ENCODE measurements around the gene SERPINF2. TPM values are rescaled to one million over a fixed set of nuclear protein-coding genes. Genes with fewer than 3 reads are reported as not detected.
A peak's percentile ranks its signal among the peaks of the same experiment; 100 is the strongest.

Gene SERPINF2
- total and polyA plus RNA-seq, 2 experiments from 2014 or later, result 0.66 to 1.2 TPM

DNA sequence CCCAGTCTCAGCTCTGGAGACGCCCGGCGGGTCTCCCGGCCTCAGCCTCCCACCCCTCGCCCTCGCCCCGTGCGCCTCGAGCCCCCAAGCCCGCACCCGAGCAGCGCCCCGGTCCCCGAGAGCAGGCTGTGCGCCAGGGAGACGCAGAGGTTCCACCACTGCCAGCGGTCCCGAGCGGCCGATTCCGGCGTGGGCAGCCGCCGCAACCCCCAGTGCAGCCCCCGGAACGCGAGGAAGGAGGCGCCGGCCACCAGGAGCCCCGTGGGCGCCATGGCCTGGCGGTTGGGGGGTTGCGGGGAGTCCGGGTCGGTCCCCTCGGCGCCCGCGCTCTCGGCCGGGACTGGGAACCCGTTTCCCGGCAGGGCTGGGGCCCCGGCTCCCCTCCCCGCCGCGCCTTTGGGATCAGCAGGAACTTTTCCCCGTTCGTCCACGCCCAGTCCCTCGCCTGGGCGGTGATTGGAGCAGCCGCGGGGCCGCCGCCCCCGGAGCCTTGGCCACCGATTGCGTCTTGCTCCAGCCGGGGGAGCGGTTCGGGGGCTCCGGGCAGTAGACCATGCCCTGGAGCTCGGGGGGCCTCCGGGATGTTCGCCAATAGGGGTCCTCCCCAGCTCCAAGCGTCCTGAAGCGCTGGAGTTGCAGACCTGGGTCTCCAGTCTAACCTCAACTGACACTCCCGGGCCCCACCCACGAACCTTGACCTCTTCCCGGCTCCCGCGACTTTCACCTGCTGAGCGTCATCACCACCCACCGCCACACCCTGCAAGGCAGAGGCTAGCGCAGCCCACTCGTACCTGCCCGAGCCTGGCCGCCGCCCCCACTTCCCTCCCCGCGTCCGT is 32.5 kb upstream of the SERPINF2 start, which contains the start of gene TLCD2:
Gene TLCD2 (minus strand): TSS at position 407 of the 836 bp plus-strand sequence. CDS start 135 bp downstream, at position 272.
- Mint-ChIP-seq H3K27me3 (ENCODE audit: insufficient read depth, low read depth, poor library complexity) (peaks cover 30% of the 10 kb centered on the region), H3K27ac (no peak within 1 kb of the TSS), H3K4me1 (peaks cover 31% of the 10 kb centered on the region), H3K36me3 (ENCODE audit: low read depth) (peaks cover 14% of the 10 kb centered on the region; the same call in 2 of the 3 replicates), H3K9me3 (no peaks in the 10 kb centered on the region), H3K4me3 (peak within 1 kb of the TSS; percentile 83)
- no peak within 1 kb of the TSS for H3K27ac ChIP-seq (ENCODE audit: low read depth)
- H3K9me2 ChIP-seq (ENCODE audit: insufficient read depth), result no peaks in the 10 kb centered on the region
- no peaks in the 10 kb centered on the region for H4K20me1 ChIP-seq (replicated peaks; ENCODE audit: insufficient read depth)
- ATAC-seq (peak; percentile 47), DNase-seq (ENCODE audit: low spot score) (peak; percentile 83)
- H3K79me2 ChIP-seq (replicated peaks; ENCODE audit: insufficient read depth), result no peaks in the 10 kb centered on the region
- H3F3A ChIP-seq (replicated peaks; ENCODE audit: low read depth), result no peaks in the 10 kb centered on the region; the same call in 1 of the 2 replicates
- H2AFZ ChIP-seq, result peak within 1 kb of the TSS; percentile 90
- H3K36me3 ChIP-seq (ENCODE audit: insufficient read depth), result no peaks in the 10 kb centered on the region
- peak within 1 kb of the TSS; percentile 91 for H3K4me2 ChIP-seq
- H3K4me3 ChIP-seq, result peak within 1 kb of the TSS; percentile 82
- H3K27me3 ChIP-seq (ENCODE audit: insufficient read depth), result peaks cover 7% of the 10 kb centered on the region; the same call in 1 of the 2 replicates
- TF ChIP-seq EZH2 (IDR thresholded peaks at IDR 0.05; ENCODE audit: low read depth, unreplicated experiment) (no peak), CREB1 (CRISPR knock-in tag; IDR thresholded peaks at IDR 0.05; ENCODE audit: low read depth) (no peak), NANOG (IDR thresholded peaks at IDR 0.05; ENCODE audit: borderline replicate concordance) (no peak), JUNB (IDR thresholded peaks at IDR 0.05; ENCODE audit: unreplicated experiment) (no peak), EZH2phosphoT487 (IDR thresholded peaks at IDR 0.05; ENCODE audit: unreplicated experiment) (no peak), POLR2AphosphoS5 (IDR thresholded peaks at IDR 0.05; ENCODE audit: low read depth) (peak; percentile 33), ZNF114 (CRISPR knock-in tag; IDR thresholded peaks at IDR 0.05) (no peak), ZNF331 (CRISPR knock-in tag; IDR thresholded peaks at IDR 0.05; ENCODE audit: low read depth) (no peak), STAT1 (IDR thresholded peaks at IDR 0.05; ENCODE audit: unreplicated experiment) (no peak)
- TF ChIP-seq, protein P1, sequence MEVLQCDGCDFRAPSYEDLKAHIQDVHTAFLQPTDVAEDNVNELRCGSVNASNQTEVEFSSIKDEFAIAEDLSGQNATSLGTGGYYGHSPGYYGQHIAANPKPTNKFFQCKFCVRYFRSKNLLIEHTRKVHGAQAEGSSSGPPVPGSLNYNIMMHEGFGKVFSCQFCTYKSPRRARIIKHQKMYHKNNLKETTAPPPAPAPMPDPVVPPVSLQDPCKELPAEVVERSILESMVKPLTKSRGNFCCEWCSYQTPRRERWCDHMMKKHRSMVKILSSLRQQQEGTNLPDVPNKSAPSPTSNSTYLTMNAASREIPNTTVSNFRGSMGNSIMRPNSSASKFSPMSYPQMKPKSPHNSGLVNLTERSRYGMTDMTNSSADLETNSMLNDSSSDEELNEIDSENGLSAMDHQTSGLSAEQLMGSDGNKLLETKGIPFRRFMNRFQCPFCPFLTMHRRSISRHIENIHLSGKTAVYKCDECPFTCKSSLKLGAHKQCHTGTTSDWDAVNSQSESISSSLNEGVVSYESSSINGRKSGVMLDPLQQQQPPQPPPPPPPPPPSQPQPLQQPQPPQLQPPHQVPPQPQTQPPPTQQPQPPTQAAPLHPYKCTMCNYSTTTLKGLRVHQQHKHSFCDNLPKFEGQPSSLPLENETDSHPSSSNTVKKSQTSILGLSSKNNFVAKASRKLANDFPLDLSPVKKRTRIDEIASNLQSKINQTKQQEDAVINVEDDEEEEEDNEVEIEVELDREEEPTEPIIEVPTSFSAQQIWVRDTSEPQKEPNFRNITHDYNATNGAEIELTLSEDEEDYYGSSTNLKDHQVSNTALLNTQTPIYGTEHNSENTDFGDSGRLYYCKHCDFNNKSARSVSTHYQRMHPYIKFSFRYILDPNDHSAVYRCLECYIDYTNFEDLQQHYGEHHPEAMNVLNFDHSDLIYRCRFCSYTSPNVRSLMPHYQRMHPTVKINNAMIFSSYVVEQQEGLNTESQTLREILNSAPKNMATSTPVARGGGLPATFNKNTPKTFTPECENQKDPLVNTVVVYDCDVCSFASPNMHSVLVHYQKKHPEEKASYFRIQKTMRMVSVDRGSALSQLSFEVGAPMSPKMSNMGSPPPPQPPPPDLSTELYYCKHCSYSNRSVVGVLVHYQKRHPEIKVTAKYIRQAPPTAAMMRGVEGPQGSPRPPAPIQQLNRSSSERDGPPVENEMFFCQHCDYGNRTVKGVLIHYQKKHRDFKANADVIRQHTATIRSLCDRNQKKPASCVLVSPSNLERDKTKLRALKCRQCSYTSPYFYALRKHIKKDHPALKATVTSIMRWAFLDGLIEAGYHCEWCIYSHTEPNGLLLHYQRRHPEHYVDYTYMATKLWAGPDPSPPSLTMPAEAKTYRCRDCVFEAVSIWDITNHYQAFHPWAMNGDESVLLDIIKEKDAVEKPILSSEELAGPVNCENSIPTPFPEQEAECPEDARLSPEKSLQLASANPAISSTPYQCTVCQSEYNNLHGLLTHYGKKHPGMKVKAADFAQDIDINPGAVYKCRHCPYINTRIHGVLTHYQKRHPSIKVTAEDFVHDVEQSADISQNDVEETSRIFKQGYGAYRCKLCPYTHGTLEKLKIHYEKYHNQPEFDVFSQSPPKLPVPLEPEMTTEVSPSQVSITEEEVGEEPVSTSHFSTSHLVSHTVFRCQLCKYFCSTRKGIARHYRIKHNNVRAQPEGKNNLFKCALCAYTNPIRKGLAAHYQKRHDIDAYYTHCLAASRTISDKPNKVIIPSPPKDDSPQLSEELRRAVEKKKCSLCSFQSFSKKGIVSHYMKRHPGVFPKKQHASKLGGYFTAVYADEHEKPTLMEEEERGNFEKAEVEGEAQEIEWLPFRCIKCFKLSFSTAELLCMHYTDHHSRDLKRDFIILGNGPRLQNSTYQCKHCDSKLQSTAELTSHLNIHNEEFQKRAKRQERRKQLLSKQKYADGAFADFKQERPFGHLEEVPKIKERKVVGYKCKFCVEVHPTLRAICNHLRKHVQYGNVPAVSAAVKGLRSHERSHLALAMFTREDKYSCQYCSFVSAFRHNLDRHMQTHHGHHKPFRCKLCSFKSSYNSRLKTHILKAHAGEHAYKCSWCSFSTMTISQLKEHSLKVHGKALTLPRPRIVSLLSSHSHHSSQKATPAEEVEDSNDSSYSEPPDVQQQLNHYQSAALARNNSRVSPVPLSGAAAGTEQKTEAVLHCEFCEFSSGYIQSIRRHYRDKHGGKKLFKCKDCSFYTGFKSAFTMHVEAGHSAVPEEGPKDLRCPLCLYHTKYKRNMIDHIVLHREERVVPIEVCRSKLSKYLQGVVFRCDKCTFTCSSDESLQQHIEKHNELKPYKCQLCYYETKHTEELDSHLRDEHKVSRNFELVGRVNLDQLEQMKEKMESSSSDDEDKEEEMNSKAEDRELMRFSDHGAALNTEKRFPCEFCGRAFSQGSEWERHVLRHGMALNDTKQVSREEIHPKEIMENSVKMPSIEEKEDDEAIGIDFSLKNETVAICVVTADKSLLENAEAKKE (CRISPR knock-in tag; IDR thresholded peaks at IDR 0.05), result no peak
- TF ChIP-seq, protein P2, sequence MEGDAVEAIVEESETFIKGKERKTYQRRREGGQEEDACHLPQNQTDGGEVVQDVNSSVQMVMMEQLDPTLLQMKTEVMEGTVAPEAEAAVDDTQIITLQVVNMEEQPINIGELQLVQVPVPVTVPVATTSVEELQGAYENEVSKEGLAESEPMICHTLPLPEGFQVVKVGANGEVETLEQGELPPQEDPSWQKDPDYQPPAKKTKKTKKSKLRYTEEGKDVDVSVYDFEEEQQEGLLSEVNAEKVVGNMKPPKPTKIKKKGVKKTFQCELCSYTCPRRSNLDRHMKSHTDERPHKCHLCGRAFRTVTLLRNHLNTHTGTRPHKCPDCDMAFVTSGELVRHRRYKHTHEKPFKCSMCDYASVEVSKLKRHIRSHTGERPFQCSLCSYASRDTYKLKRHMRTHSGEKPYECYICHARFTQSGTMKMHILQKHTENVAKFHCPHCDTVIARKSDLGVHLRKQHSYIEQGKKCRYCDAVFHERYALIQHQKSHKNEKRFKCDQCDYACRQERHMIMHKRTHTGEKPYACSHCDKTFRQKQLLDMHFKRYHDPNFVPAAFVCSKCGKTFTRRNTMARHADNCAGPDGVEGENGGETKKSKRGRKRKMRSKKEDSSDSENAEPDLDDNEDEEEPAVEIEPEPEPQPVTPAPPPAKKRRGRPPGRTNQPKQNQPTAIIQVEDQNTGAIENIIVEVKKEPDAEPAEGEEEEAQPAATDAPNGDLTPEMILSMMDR (conservative IDR thresholded peaks at IDR 0.05; ENCODE audit: low read depth in 2 of 2), result no peak
- TF ChIP-seq, protein P3, sequence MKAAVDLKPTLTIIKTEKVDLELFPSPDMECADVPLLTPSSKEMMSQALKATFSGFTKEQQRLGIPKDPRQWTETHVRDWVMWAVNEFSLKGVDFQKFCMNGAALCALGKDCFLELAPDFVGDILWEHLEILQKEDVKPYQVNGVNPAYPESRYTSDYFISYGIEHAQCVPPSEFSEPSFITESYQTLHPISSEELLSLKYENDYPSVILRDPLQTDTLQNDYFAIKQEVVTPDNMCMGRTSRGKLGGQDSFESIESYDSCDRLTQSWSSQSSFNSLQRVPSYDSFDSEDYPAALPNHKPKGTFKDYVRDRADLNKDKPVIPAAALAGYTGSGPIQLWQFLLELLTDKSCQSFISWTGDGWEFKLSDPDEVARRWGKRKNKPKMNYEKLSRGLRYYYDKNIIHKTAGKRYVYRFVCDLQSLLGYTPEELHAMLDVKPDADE (IDR thresholded peaks at IDR 0.05), result peak; percentile 8; the same call in 1 of the 2 replicates
- TF ChIP-seq, protein P4, sequence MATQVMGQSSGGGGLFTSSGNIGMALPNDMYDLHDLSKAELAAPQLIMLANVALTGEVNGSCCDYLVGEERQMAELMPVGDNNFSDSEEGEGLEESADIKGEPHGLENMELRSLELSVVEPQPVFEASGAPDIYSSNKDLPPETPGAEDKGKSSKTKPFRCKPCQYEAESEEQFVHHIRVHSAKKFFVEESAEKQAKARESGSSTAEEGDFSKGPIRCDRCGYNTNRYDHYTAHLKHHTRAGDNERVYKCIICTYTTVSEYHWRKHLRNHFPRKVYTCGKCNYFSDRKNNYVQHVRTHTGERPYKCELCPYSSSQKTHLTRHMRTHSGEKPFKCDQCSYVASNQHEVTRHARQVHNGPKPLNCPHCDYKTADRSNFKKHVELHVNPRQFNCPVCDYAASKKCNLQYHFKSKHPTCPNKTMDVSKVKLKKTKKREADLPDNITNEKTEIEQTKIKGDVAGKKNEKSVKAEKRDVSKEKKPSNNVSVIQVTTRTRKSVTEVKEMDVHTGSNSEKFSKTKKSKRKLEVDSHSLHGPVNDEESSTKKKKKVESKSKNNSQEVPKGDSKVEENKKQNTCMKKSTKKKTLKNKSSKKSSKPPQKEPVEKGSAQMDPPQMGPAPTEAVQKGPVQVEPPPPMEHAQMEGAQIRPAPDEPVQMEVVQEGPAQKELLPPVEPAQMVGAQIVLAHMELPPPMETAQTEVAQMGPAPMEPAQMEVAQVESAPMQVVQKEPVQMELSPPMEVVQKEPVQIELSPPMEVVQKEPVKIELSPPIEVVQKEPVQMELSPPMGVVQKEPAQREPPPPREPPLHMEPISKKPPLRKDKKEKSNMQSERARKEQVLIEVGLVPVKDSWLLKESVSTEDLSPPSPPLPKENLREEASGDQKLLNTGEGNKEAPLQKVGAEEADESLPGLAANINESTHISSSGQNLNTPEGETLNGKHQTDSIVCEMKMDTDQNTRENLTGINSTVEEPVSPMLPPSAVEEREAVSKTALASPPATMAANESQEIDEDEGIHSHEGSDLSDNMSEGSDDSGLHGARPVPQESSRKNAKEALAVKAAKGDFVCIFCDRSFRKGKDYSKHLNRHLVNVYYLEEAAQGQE (IDR thresholded peaks at IDR 0.05; ENCODE audit: unreplicated experiment), result no peak
- H3K4me1 ChIP-seq (ENCODE audit: insufficient read depth), result peaks cover 12% of the 10 kb centered on the region

All from GM23338 (cell line).